Left lobe of liver (tissue), 2 donors: ENCODE results near the gene CPXM2. TPM values are rescaled to one million over a fixed set of nuclear protein-coding genes. Genes with fewer than 3 reads are reported as not detected.

Source experiments
- ATAC-seq: fragments of 200-7000 bp; cut with Tn5 transposase; one replicate; pipeline ENCODE4 v1.9.1; 2020; ENCODE audit warnings: mild to moderate bottlenecking, moderate library complexity
- DNase-seq: peaks from one replicate; pipeline ENCODE4 v3.0.0-alpha.2; 2020; ENCODE audit warnings: low spot score
- total RNA-seq: library from RNA; stranded (reverse); gene quantifications from one replicate; pipeline ENCODE4 v1.2.1, GENCODE V29; 2021
- donor health status: DM: no; HTN: no; CAD: no; lungs with moderate emphysema.
- donor health status: DM: no; HTN: yes; CAD: no.

The CPXM2 gene
- total RNA-seq, 1 donor from 2014 or later, result 0.45 TPM

DNA sequence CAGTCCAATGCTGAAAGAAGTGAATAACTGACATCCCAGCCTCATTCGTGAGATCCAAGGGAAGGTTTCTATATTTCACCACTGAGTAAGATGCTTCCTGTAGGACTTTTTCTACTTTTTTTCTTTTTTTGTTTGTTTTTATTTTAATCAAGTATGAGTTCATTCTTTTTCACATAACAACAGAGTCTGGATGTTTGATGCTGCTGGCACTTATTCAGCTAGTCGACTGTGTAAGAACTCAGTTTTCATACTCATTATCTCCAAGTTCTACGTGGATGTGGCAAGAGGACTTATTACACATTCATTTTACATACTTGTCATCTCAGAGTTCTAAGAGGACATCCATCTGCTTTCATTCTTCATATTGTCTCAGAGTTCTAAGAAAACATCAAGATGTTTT lies 86.9 kb downstream of the CPXM2 start:
- ATAC-seq, result no peak
- no peak for DNase-seq

DNA sequence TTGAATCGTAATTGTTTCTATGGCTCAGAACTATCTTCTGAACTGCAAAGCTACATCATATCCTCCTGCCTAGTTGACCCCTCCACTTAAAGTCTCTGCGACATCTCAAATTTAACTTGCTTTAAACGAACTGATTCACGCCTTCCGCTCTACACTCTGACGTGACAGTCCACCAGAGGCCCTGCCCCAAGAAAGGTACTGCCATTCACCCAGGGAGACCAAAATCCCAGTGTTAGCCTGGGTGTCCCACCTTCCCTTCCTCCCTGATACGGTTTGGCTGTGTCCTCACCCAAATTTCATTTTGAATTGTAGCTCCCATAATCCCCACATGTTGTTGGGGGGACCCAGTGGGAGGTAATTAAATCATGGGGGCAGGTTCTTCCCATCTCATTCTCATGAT lies 90.8 kb downstream of the CPXM2 start:
- DNase-seq (no peak), ATAC-seq (no peak)

DNA sequence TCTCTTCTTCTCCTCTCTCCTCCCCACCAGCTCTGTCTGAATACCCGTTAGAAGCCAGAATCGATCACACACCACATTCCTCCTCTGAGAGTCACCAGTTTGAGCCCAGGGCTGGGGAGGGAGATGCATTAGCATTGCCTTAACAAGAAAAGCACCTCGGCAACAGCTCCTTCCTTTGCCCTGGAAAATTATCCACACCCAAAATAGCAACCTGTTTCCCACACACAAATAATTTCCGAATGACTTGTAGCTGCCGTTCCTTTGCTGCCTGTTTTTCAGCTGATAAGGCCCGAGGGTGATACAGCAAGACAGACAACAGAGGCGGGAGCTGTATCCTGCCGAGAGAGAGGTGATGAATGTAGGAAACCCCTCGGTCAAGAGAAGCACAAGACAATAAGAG lies 91.3 kb downstream of the CPXM2 start:
- ATAC-seq (no peak), DNase-seq (peak; percentile 19)

DNA sequence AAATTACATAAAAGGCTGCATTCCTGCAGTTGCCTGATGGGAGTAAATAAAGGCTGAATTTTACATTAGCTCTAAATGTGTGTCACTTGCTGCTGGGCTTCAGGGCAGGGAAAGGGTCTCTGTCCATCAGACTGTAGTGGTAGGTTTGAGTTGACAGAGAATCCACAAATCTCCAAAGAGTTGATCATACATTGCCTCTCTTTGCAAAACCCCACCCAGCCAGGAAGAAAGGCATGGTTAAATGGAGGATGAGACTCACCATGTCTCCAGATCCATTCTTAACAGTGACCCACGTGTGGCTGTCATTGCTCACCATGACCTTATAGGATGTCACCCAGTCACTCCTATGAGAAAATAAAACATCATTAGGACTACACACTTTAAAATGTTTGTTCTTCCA lies 92.8 kb downstream of the CPXM2 start:
- ATAC-seq, result no peak
- peak; percentile 19 for DNase-seq

DNA sequence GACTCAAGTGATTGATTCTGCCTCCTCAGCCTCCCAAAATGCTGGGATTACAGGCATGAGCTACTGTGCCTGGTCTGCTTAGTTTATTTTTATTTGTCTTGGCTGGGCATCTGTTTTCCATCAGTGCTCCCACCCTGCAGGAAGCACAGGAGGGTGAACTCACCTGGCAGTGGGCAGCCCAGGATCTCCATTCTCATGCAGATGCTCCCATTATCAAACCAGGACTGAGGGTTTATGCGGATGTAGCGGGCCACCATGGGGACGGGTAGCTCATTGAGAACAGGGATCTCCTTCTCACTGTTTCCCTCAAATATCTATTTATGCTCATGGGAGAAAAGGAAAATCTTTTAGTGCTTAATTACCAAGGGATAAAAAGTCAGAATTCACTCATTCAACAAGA lies 93.8 kb downstream of the CPXM2 start:
- peak; percentile 5 for DNase-seq
- ATAC-seq, result no peak

DNA sequence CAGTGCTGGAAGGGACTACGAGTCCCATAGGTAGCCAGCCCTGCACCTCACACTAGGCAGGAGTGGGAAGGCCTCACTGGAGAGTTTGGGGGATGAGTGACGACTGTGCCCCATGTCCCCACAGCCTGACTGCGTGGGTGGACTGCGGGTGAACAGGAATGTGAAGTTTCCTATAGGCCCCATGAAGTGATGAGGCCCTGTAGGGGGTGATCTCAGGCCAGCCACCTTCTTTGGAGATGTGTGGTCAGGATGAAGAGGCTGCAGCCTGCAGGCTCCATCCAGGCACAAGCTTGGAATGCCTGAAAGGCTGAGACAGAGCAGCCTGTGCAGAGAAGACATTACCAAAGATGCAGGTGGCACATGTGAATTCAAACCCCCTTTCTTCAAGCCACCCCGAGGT lies 94.9 kb downstream of the CPXM2 start:
- ATAC-seq (no peak), DNase-seq (peak; percentile 19)

DNA sequence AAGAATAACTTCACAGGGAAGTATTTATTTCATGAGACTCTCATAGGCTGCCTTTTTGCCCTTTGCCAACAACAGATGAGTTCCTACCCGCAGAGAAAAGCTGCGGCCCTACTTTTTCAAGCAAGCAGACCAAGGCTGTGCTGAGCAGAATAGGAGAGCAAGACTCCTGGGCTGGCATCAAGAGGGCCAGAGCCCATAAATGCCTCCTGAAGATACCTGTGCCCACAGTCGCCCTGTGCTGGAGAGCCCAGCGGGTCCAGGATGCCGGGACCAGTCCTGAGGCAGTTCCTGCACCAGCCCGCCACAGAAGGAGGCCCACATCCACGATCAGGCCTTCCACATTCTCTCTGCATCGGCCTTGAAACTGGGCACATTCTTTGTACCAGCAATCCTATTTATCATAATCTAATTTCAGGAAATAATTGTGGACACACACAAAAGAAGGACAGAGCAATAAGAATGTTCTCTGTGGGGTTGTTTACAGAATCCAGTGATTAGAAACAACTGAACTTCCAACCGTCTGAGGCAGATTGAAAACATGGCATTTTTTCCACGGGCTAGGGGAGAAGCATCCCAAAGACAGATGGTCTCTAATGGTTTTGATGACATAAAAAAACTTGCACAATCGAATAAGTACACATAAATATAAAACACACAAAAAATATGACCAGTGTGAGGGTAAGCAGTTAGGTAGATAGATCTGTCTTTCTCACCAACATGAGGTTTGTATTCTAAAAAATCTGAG lies 95.6 kb downstream of the CPXM2 start:
- DNase-seq, result peak; percentile 22
- no peak for ATAC-seq

DNA sequence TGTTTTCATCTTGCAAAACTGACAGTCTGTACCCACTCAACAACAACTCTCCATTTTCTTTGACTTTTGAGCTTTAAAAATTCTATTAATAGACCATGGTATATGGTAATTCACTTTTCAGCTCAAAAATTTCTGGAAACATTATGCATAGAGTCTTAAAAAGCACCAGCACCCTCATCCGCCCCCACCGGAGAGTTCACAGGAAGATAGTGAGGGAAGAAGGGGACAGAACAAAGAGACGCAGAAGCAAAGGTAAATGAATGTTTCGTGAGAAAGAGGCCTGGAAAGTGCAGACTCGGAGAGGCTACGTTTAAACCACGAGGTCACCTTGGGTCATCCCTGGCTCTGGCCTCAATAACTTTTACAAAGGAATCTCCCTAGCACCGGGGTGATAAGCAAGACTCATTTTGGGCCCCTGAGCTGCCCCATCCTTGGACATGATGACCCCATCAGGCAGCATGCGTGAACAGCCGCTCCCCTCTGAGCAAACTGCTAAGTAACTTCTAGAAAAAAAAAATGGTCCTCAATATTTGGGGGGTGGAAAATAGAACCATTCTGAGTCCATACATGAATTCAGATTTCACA lies 96.3 kb downstream of the CPXM2 start:
- ATAC-seq (no peak), DNase-seq (no peak)

DNA sequence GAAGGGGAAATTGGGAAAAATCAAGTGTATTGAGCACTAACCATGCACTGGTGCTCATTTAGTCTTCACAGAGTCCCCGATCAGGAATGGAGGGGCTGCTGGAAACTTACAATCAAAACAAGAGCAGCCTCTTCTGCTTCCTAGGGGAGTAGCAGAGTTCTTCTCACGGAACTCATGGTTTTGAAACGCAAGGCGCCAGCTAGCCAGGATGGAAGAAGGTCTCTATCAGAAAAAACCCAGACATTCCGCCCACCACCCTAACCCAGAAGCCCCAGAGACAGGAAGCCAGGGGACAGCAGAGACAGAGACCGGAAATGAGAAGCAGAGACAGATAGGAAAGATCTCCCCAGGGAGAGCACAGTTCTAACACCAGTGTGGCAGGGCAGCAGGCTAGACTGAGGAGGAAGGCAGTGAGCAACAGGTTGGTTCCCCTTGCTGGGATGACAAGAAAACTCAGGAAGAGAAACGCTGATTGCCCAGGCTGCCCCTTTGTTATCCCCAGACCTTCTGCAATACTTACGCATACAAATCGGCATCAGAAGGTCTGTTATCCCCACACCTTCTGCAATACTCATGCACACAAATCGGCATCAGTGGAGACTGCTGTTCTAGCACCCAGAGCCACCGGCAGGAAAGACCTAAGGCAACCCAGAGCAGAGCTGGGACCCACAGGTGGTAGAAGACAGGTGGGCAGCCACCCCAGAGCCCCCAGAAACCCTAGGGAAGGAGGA lies 99.2 kb downstream of the CPXM2 start:
- ATAC-seq (no peak), DNase-seq (peak; percentile 12)

DNA sequence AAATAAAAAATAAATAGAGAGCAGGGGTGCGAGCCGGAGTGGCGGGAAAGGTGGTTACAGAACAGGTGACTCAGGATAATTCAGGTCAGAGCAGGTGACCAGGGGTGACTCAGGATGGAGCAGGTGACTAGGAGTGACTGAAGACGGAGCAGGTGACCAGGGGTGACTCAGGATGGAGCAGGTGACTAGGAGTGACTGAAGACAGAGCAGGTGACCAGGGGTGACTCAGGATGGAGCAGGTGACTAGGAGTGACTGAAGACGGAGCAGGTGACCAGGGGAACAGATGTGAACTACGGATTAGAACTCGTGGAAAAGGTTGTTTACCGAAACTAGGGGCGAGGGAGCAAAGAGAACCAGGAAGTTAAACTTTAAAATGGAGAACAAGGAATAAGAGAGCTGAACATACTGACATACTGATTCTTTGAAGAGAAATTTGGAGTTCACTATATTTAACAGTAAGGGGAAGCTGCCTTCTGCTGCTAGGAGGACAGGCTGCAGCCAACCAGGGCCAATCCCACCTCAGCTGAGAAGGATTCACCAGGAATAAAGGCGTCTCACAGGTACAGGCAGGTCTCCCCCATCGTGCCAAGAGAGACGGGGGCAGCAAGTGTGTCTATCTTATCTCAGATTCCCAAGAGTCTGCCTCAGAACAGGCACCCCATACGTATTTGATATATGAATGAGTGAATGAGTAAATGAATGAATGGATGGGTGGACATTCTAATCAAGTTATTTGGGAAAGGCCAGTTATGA lies 101.3 kb downstream of the CPXM2 start:
- ATAC-seq, result no peak
- no peak for DNase-seq

DNA sequence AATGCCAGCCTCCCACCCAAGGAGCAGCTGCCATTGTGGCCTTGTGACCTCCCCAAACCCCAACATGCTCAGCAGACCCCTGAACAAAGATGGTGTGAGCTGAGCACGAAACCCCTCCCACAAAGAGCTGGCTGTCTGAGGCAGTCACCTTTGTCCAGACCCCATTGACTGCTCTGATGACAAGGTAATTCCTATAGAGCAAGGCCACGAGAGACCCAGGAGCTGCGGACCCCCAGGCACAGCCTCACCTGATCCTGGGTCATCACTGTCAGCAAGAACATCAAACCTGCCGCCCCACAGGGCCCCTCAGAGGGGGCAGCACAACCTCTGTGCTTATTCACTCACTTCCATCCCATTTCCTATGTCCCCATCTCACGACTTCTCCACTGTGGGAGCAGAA lies 102.6 kb downstream of the CPXM2 start:
- no peak for ATAC-seq
- DNase-seq, result no peak

DNA sequence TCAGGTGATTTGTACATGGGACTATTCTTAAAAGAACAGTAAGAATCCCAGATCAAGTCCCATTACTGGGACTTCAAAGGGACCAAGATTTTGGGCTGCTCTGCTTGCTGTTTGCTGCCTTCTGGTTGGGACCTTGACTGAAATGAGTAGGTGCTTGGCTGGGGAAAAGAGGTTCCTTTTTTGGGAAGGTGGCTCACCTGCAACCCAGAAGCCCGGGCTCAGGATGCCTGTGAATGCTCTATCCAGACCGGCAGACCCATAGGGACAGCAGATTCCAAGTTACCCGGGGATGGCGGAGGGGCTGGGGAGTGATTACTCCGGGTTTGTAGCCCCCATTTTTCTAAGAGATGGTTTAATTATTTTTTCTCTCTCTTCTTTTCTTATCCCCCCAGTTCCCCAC lies 104.0 kb downstream of the CPXM2 start:
- no peak for DNase-seq
- no peak for ATAC-seq

DNA sequence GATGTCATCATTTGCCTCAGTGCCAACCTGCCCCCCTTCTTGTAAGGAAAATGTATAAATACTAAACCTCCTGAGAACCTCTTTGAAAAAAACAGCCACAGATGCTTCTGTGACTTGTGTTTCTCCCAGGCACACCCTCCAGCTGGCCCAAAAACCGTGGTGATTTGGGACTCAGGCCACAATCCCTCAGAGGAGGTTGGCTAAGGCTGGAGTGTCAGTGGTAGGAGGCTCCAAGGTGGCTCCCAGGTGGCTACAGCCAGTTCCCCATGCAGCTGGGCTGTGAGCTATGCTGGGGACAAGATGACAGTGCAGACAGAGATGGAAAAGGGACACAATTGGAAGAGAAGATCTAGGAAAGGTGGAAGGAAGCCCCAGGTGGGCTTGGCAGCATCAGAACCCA lies 104.7 kb downstream of the CPXM2 start:
- DNase-seq (no peak), ATAC-seq (no peak)

DNA sequence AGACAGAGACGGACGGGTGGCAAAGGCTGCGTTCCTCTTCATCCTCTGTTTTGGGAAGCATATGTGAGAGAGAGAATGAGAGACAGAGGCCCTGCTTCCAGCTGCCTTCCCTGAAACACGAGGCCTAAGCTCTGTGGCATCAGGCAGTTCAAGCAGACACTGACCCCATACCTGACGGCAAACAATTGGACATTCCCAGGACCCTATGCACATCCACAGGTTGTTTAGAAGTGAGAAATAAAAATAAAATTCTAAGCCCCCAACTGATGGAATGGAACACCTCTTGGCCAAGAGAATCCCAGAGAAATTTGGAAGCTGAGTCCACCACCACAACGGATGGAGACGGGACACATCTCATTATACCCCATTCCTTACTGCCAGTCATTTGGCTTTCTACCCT lies 105.3 kb downstream of the CPXM2 start:
- DNase-seq, result no peak
- no peak for ATAC-seq

DNA sequence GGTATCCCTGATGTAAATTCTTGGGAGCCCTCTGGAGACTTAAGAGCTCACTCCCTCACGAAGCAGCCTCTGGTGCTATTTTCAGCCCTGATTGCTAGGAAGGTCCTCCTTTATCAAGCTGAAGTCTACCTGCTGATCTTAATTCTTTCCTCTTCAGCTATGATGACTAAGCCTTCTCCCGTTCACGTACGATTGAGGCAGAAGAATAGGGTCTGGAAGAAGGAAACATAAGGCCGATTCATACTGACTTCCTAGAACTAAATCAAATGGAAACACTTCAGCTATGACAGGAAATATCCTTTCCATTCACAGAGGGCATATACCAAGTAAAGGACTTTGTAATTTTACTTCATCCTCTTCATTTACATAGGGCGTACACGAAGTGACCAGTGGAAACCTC lies 107.0 kb downstream of the CPXM2 start:
- ATAC-seq, result no peak

DNA sequence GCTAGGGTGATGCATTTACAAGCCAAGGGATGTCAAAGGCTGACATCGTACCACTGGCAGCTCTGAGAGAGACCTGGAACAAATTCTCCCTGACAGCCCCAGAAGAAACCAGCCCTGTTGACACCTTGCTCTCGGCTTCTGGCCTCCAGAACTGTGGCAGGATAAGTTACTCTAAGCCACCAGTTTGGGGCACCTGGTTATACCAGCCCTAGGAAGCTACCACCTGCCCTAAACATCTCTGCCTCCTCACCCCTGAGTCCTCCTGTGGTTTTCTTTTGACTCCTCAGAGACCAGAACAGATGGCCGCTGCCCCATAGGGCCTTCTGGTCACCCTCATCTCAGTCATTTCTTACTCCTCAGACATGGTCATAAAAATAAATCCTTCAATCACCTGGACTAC lies 107.4 kb downstream of the CPXM2 start:
- DNase-seq, result no peak
- ATAC-seq, result no peak

More for the DNA sequence above, 107.0 kb downstream of the CPXM2 start:
- no peak for DNase-seq

DNA sequence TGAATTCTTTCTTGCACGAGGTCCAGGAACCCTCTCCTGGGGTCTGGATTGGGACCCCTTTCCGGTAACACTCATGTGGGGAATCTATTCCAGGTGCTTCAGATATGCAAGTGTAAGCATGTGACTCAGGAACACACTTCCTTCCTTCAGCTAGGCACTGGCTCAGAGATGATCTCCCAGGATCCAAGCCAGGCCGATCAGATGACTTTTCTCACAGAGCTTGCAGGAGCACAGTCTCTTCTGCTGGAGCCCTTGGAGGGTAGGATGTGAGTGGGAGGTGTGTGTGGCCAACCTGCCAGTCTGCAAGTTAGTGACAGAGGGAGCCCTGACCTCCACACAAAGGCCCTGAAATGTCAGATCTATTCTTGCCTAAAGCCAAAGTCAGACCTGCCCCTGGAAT lies 108.3 kb downstream of the CPXM2 start:
- ATAC-seq, result no peak
- peak; percentile 16 for DNase-seq

DNA sequence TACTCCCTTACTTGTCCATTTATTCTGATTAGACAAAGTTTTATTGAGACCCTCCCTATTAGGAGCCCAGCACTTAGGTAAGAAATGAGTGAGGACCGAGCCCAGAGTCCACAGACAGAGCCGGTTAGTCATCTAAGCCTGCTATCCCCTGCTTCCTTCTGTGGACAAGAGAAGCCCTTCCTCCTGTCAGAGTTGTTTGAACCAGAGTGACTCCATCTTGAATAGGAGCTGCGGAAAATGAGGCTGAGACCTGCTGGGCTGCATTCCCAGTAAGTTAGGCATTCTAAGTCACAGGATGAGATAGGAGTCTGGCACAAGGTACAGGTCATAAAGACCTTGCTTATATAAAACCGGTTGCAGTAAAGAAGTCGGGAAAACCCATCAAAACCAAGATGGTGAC lies 109.1 kb downstream of the CPXM2 start:
- peak; percentile 3 for DNase-seq
- no peak for ATAC-seq

DNA sequence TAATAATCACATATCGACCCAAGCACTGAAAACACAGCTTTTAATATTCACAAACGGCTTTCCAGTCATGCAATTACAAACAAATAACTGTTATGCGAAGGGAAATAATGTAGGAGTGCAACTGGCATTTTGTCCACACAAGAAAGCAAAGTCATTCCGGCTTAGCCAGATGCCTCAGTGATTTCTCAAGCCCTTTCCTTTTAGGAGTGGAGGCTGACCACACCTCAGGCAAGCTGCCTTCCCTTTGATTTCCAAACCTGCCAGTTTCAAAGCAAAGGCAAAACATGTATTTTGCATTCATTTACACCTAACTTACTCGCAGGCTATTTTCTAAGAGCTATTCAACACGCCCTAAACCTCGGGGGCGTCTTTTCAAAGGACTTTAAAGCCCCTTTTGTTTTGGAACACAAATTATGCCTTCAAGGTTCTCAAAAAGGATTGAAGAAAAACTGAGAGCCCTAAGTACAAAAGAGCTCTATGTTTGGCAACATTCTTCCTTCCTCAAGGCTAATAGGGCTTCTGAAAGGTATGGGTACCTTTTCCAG lies 109.6 kb downstream of the CPXM2 start:
- ATAC-seq, result no peak
- no peak for DNase-seq

DNA sequence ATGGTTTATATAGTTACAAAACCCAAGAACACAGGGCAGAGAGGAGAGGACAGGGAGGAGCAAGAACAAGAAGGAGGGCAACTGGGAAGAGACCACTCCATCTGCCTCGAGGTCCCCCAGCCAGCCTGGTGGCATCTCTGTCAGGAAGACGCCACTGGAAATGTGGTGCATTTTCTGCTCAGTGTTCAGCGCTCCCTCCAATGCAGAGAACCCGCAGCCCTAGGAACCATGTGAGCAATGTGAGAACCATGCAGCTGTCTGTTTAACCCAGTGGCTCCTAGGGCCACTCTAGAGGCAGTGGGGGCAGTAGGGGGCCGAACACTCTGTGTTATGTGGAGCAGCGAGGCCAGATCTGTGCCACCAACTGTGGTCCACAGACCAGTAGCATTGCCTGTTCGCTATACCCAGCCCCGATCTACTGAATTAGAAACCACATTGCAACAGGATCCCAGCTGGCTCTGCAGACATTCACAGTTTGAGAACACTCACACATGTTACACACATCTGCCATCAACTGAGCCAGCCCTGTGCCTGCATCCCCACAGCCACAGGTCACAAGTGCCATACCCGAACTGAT lies 110.2 kb downstream of the CPXM2 start:
- no peak for ATAC-seq
- DNase-seq, result peak; percentile 33
